Lower lobe of right lung (tissue), 2 donors: ENCODE results near the gene SDC4. TPM values are rescaled to one million over a fixed set of nuclear protein-coding genes. Genes with fewer than 3 reads are reported as not detected.

Experiments used
- ATAC-seq, 2 donors: fragments of 200-7000 bp; cut with Tn5 transposase; one replicate each; pipeline ENCODE4 v1.9.1; 2020 to 2022; ENCODE audit warnings: mild to moderate bottlenecking in 2 of 2, moderate library complexity in 2 of 2
- DNase-seq: peaks from one replicate; pipeline ENCODE4 v3.0.0-alpha.2; 2020
- H3K27ac ChIP-seq: fragments of 200-600 bp; one replicate; pipeline ENCODE4 v1.8.0; 2022
- H3K27me3 ChIP-seq: fragments of 200-600 bp; one replicate; pipeline ENCODE4 v1.8.0; 2022; ENCODE audit warnings: low read depth
- H3K36me3 ChIP-seq: fragments of 200-600 bp; one replicate; pipeline ENCODE4 v1.8.0; 2022; ENCODE audit warnings: mild to moderate bottlenecking
- H3K4me1 ChIP-seq: fragments of 200-600 bp; one replicate; pipeline ENCODE4 v1.8.0; 2022
- H3K4me3 ChIP-seq: fragments of 200-600 bp; one replicate; pipeline ENCODE4 v1.8.0; 2022; ENCODE audit warnings: mild to moderate bottlenecking
- H3K9me3 ChIP-seq: fragments of 200-600 bp; one replicate; pipeline ENCODE4 v1.8.0; 2022
- CTCF ChIP-seq: fragments of 200-600 bp; IDR thresholded peaks from one replicate; pipeline ENCODE4 v1.8.0; 2022; ENCODE audit warnings: antibody characterized with exemption, mild to moderate bottlenecking
- intact Hi-C: fragments of 100-400 bp; cut with DNase I; formaldehyde crosslinking; loops from one replicate; pipeline ENCODE4 v1.11.0; 2022
- total RNA-seq: library from RNA; stranded (reverse); fragmentation: NEBNext Ultra II Directional; extraction: Animal tissue kit (Norgen Biotek cat#: 25700); gene quantifications from one replicate; pipeline ENCODE4 v1.2.1, GENCODE V29; 2021
- donor health status: DM: no; HTN: yes; CAD: no; lungs with severe emphysema.

The SDC4 gene
- total RNA-seq, 1 donor from 2014 or later, result 259 TPM

GRCh38 chr20:45289942-45290676 is 58.1 kb downstream of the SDC4 start:
- TF ChIP-seq CTCF, result no peak
- ATAC-seq, result no peak
- H3K4me3 ChIP-seq, result no peak overlapping the region
- H3K4me1 ChIP-seq, result peaks cover 25% of the 10 kb centered on the region
- H3K36me3 ChIP-seq, result no peaks in the 10 kb centered on the region
- no peak for DNase-seq
- no peaks in the 10 kb centered on the region for H3K9me3 ChIP-seq
- peaks cover 9% of the 10 kb centered on the region for H3K27me3 ChIP-seq
- H3K27ac ChIP-seq, result no peak overlapping the region
- intact Hi-C loops, result no loop called here

GRCh38 chr20:45288860-45289259 is 59.4 kb downstream of the SDC4 start:
- Histone ChIP-seq H3K4me1 (peaks cover 21% of the 10 kb centered on the region), H3K9me3 (no peaks in the 10 kb centered on the region), H3K36me3 (no peaks in the 10 kb centered on the region), H3K4me3 (no peak overlapping the region), H3K27ac (no peak overlapping the region), H3K27me3 (no peaks in the 10 kb centered on the region)
- DNase-seq (no peak), ATAC-seq (no peak)
- no peak for TF ChIP-seq CTCF
- intact Hi-C loops, result no loop called here

GRCh38 chr20:45288376-45288775 is 59.8 kb downstream of the SDC4 start:
- Histone ChIP-seq H3K4me3 (no peak overlapping the region), H3K27me3 (no peaks in the 10 kb centered on the region), H3K36me3 (no peaks in the 10 kb centered on the region), H3K9me3 (no peaks in the 10 kb centered on the region), H3K4me1 (peaks cover 16% of the 10 kb centered on the region), H3K27ac (no peak overlapping the region)
- TF ChIP-seq CTCF, result no peak
- DNase-seq, result no peak
- ATAC-seq, result no peak
- intact Hi-C loops, result no loop called here

GRCh38 chr20:45283551-45284057 is 64.6 kb downstream of the SDC4 start:
- H3K27me3 ChIP-seq, result no peaks in the 10 kb centered on the region
- H3K4me3 ChIP-seq, result no peak overlapping the region
- intact Hi-C loops, result no loop called here
- H3K36me3 ChIP-seq, result no peaks in the 10 kb centered on the region
- H3K9me3 ChIP-seq, result no peaks in the 10 kb centered on the region
- TF ChIP-seq CTCF, result no peak
- no peak overlapping the region for H3K27ac ChIP-seq
- H3K4me1 ChIP-seq, result no peaks in the 10 kb centered on the region
- no peak for ATAC-seq
- DNase-seq, result no peak

- H3K4me1 ChIP-seq, result no peaks in the 10 kb centered on the region
- H3K9me3 ChIP-seq, result no peaks in the 10 kb centered on the region
- no peak for ATAC-seq
- H3K36me3 ChIP-seq, result no peaks in the 10 kb centered on the region
- intact Hi-C loops, result no loop called here
- H3K4me3 ChIP-seq, result no peak overlapping the region
- H3K27ac ChIP-seq, result no peak overlapping the region
- no peaks in the 10 kb centered on the region for H3K27me3 ChIP-seq
- no peak for TF ChIP-seq CTCF
- DNase-seq, result no peak
Measured at GRCh38 chr20:45282700-45283550, 65.3 kb downstream of the SDC4 start.
